Esophagus squamous epithelium (tissue), 5 donors: ENCODE measurements around the gene GINS3. TPM values are rescaled to one million over a fixed set of nuclear protein-coding genes. Genes with fewer than 3 reads are reported as not detected.

Source experiments
- DNase-seq: peaks from one replicate; lab custom pipeline; 2025; lab: John Stamatoyannopoulos, UW
- H3K27ac ChIP-seq, 4 donors: fragments of 200-600 bp; sonication (generic); one replicate each; pipeline ENCODE4 v1.5.1; 2016 to 2019; ENCODE audit warnings: mild to moderate bottlenecking in 1 of 4
- H3K27me3 ChIP-seq, 4 donors: fragments of 200-600 bp; sonication (generic); 1 replicate in 3 of 4; 2 replicates in 1 of 4; pipeline versions ENCODE4 v1.5.1 to v1.6.0; 2017 to 2021; ENCODE audit warnings: antibody characterized with exemption in 1 of 4
- H3K36me3 ChIP-seq, 3 donors: fragments of 200-600 bp; sonication (generic); one replicate each; pipeline ENCODE4 v1.5.1; 2016 to 2019
- H3K4me1 ChIP-seq, 3 donors: fragments of 200-600 bp; sonication (generic); one replicate each; pipeline ENCODE4 v1.5.1; 2017 to 2019
- H3K4me3 ChIP-seq, 4 donors: fragments of 200-600 bp; sonication (generic); 1 replicate in 3 of 4; 2 replicates in 1 of 4; pipeline ENCODE4 v1.5.1; 2016 to 2019; ENCODE audit warnings: mild to moderate bottlenecking in 2 of 4, moderate library complexity in 1 of 4
- H3K9me3 ChIP-seq, 3 donors: fragments of 200-600 bp; sonication (generic); one replicate each; pipeline ENCODE4 v1.5.1; 2016 to 2019
- CTCF ChIP-seq, 6 experiments: fragments of 450-650 bp in 4 of 6; fragments of 200-600 bp in 2 of 6; sonication (generic) in 2 of 6; IDR thresholded peaks; one replicate each; pipeline ENCODE4 v1.5.1; 2016 to 2019; ENCODE audit warnings: antibody characterized with exemption in 6 of 6, mild to moderate bottlenecking in 4 of 6, moderate library complexity in 4 of 6
- POLR2A ChIP-seq, 4 donors: fragments of 450-650 bp; IDR thresholded peaks; one replicate each; pipeline ENCODE4 v1.6.1; 2017; ENCODE audit warnings: antibody characterized with exemption in 4 of 4, mild to moderate bottlenecking in 4 of 4, moderate library complexity in 3 of 4
- WGBS, 2 donors: methylation state at CpG; one replicate each; pipeline ENCODE4 v1.1.5; 2018; 5-methylcytosine and 5-hydroxymethylcytosine counted together
- intact Hi-C: fragments of 100-400 bp; cut with DNase I; formaldehyde crosslinking; loops from one replicate; pipeline ENCODE4 v1.15.0; 2022
- total RNA-seq, 4 donors: library from RNA; depleted of rRNA; stranded (reverse); fragments of >200 nt; gene quantifications; one replicate each; pipeline ENCODE4 v1.1.0, GENCODE V29; 2016
- donor health status: DM: yes; HTN: yes; CAD: no.

GINS3 gene
- total RNA-seq, result 10 to 100 TPM in 2 of 4 donors, 1 to 10 TPM in 2; 7.1 to 15.1 (median 10.8) TPM

GRCh38 chr16:58392215-58393137 is at the start of gene GINS3:
TSS of gene GINS3 (plus strand) at chr16:58392471. CDS start at chr16:58392602, 131 bp downstream.
- Histone ChIP-seq H3K9me3 (no peaks in the 10 kb centered on the region), H3K27ac (peak within 1 kb of the TSS; percentile 82 to 93 (median 90)), H3K4me1 (peaks cover 4 to 24% (median 7%) of the 10 kb centered on the region in 3 donors), H3K27me3 (no peaks in the 10 kb centered on the region), H3K36me3 (no peaks in the 10 kb centered on the region), H3K4me3 (peak within 1 kb of the TSS; percentile 64 to 90 (median 86))
- peak; percentile 48 for DNase-seq
- 0 to 2% methylated on average over 28 to 29 of the region's 67 CpGs for WGBS, 2 donors
- TF ChIP-seq POLR2A (IDR thresholded peaks at IDR 0.05), result peak in 2 of 4 donors; percentile 32 to 33
- peak in 1 of 6 experiments; percentile 8 for TF ChIP-seq CTCF (IDR thresholded peaks at IDR 0.05)
- intact Hi-C loops, result no loop called here

DNA sequence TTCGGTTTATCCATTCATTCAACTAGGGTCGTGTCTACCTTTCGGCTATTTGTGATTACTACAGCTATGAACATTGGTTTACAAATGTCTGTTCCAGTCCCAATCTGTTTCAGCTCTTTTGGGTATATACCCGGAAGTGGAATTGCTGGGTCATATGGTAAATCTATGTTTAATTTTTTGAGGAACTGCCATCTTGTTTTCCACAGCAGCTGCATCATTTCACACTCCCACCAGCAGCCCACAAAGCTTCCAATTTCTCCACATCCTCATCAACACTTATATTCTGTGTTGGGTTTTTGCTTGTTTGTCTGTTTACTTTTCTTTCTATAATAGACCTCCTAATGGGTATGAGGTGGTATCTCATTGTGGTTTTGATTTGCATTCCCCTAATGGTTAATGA is 48.7 kb upstream of the GINS3 start:
- Histone ChIP-seq H3K27ac (no peak overlapping the region), H3K4me1 (no peaks in the 10 kb centered on the region), H3K9me3 (no peaks in the 10 kb centered on the region), H3K4me3 (no peak overlapping the region), H3K27me3 (peaks cover 0 to 9% (median 0%) of the 10 kb centered on the region in 4 donors), H3K36me3 (no peaks in the 10 kb centered on the region)
- no peak for DNase-seq
- no peak for TF ChIP-seq POLR2A (IDR thresholded peaks at IDR 0.05)
- no peak for TF ChIP-seq CTCF (IDR thresholded peaks at IDR 0.05)
- 61 to 72% methylated on average over 4 of the region's 4 CpGs for WGBS, 2 donors
- intact Hi-C loops, result no loop called here

DNA sequence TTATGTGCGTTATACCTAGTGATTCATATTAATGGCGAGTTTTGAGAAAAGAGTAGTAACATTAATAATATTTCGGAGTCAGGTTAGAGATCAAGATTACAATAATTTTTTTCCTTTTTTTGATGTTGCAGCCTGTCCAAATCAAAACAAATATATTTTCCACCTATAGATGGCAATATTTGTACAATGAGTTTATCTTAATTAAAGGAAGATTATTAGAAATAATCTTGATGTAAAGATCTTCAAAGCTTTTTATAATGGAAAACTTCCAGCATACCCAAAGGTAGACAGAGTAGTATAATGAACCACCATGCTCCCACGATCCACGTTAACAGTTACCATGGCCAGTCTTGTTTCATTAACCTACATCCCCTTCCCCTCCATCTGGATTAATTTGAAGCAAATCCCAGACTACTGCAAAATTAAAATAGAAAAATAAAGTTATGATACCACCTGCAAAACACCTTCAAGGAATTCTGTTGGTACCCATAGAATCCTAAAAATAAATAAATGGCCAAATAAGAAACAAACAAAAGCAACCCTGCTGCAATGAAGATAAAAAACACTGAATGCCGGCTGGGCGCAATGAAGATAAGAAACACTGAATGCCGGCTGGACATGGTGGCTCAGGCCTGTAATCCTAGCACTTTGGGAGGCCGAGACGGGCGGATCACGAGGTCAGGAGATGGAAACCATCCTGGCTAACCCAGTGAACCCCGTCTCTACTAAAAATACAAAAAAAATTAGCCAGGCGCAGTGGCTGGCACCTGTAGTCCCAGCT is 46.5 kb upstream of the GINS3 start:
- intact Hi-C loops, result no loop called here
- TF ChIP-seq POLR2A (IDR thresholded peaks at IDR 0.05) (no peak), CTCF (IDR thresholded peaks at IDR 0.05) (peak in 3 of 6 experiments; percentile 19 to 58 (median 43))
- Histone ChIP-seq H3K27me3 (peaks cover 0 to 13% (median 0%) of the 10 kb centered on the region in 4 donors), H3K36me3 (no peaks in the 10 kb centered on the region), H3K4me3 (no peak overlapping the region), H3K4me1 (no peaks in the 10 kb centered on the region), H3K27ac (no peak overlapping the region), H3K9me3 (no peaks in the 10 kb centered on the region)
- WGBS, 2 donors, result 60 to 65% methylated on average over 14 of the region's 14 CpGs
- DNase-seq, result no peak

DNA sequence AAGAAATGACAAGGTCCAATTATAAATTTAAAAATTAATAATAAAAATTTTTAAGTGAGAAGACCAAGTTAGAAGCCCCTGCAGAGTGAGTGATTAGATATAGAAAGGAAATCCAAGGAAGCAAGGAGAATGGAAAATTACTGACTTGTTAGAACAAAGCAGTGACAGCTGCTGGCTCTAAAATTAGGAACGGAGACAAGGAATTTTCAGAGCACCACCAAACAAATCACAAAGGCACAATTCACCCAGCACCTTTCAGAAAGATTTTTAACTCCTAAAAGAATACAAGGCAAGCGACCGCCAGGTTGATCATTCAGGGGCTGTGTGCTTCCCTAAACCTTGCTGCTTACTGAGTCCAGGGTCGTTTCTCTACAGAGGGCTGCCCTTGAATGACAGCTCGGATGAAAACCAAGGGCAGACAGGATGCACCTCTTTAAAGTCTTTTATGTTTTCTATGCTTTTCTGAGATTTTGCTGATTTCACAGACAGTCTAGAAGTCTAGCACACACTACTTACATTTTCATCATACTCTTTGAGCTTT is 45.4 kb upstream of the GINS3 start:
- Histone ChIP-seq H3K4me3 (no peak overlapping the region), H3K9me3 (no peaks in the 10 kb centered on the region), H3K4me1 (no peaks in the 10 kb centered on the region), H3K27me3 (peaks cover 0 to 14% (median 0%) of the 10 kb centered on the region in 4 donors), H3K27ac (no peak overlapping the region), H3K36me3 (no peaks in the 10 kb centered on the region)
- WGBS, 2 donors, result 54 to 59% methylated on average over 5 of the region's 5 CpGs
- intact Hi-C loops, result no loop called here
- no peak for DNase-seq
- no peak for TF ChIP-seq POLR2A (IDR thresholded peaks at IDR 0.05)
- TF ChIP-seq CTCF (IDR thresholded peaks at IDR 0.05), result no peak
